ENCODE data around the gene MORN1. TPM values are rescaled to one million over a fixed set of nuclear protein-coding genes. Genes with fewer than 3 reads are reported as not detected.

MORN1 gene
- total and polyA plus RNA-seq, 11 donors: 2.2 to 8.2 (median 3.8) TPM

GRCh38 chr1:2295526-2295925 lies 95.8 kb downstream of the MORN1 start:
- peaks cover 17 to 96% (median 76%) of the 10 kb centered on the region in 12 donors for H3K4me1 ChIP-seq
- no peak overlapping the region for H3K4me3 ChIP-seq
- no peak for DNase-seq
- H3K9me3 ChIP-seq: no peaks in the 10 kb centered on the region
- H3K27me3 ChIP-seq: no peaks in the 10 kb centered on the region
- TF ChIP-seq, protein P1, sequence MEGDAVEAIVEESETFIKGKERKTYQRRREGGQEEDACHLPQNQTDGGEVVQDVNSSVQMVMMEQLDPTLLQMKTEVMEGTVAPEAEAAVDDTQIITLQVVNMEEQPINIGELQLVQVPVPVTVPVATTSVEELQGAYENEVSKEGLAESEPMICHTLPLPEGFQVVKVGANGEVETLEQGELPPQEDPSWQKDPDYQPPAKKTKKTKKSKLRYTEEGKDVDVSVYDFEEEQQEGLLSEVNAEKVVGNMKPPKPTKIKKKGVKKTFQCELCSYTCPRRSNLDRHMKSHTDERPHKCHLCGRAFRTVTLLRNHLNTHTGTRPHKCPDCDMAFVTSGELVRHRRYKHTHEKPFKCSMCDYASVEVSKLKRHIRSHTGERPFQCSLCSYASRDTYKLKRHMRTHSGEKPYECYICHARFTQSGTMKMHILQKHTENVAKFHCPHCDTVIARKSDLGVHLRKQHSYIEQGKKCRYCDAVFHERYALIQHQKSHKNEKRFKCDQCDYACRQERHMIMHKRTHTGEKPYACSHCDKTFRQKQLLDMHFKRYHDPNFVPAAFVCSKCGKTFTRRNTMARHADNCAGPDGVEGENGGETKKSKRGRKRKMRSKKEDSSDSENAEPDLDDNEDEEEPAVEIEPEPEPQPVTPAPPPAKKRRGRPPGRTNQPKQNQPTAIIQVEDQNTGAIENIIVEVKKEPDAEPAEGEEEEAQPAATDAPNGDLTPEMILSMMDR (IDR thresholded peaks at IDR 0.05): no peak
- no peak for TF ChIP-seq POLR2A (IDR thresholded peaks at IDR 0.05)
- intact Hi-C loops (cut with DNase I): loop anchor here in 2 of 10 donors (5.0 to 10.0 kb wide), 2 partner anchors 51 to 53 kb away; no protein-coding TSS in a partner anchor
- no peak overlapping the region for H3K27ac ChIP-seq
- peaks cover 0 to 11% (median 0%) of the 10 kb centered on the region in 9 donors for H3K36me3 ChIP-seq
- 91 to 93% (median 92%) methylated on average over 13 of the region's 13 CpGs for WGBS, 4 donors
- ATAC-seq: no peak

DNA sequence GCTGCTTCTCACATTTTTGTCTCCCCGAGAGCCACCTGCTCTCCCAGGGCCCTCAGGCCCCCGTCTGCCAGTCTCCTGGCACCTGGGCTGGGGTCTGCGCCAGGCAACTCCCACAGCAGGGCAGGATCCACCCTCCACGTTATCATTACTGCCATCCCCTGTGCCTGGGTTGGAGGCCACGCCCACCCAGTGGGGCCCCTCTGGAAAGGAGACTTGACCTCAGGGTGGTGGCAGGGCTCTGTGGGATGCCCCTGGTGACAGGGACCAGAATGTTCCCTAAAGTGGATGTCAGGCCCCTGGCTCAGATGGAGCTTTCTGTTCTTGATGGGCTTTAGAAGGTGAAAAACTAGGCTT lies 96.7 kb downstream of the MORN1 start:
- 78 to 87% (median 80%) methylated on average over 5 of the region's 5 CpGs for WGBS, 4 donors
- intact Hi-C loops (cut with DNase I): loop anchor here in 3 of 10 donors (5.0 to 10.0 kb wide), 3 partner anchors 50 to 62 kb away; no protein-coding TSS in a partner anchor
- Histone ChIP-seq H3K4me1 (peaks cover 17 to 96% (median 76%) of the 10 kb centered on the region in 12 donors), H3K36me3 (peaks cover 0 to 11% (median 0%) of the 10 kb centered on the region in 9 donors), H3K27ac (peak overlapping the region in 3 of 12 donors; percentile 3 to 46 (median 24)), H3K27me3 (no peaks in the 10 kb centered on the region), H3K4me3 (no peak overlapping the region), H3K9me3 (no peaks in the 10 kb centered on the region)
- DNase-seq (no peak), ATAC-seq (no peak)
- TF ChIP-seq, protein P1 (IDR thresholded peaks at IDR 0.05): no peak
- no peak for TF ChIP-seq POLR2A (IDR thresholded peaks at IDR 0.05)

GRCh38 chr1:2294033-2294724 lies 97.2 kb downstream of the MORN1 start:
- H3K9me3 ChIP-seq: no peaks in the 10 kb centered on the region
- ATAC-seq (no peak), DNase-seq (no peak)
- H3K27me3 ChIP-seq: no peaks in the 10 kb centered on the region
- intact Hi-C loops (cut with DNase I): loop anchor here in 2 of 10 donors (5.0 to 10.0 kb wide), 2 partner anchors 49 to 62 kb away; no protein-coding TSS in a partner anchor
- peak overlapping the region in 4 of 12 donors; percentile 3 to 46 (median 30) for H3K27ac ChIP-seq
- TF ChIP-seq, protein P1 (IDR thresholded peaks at IDR 0.05): no peak
- TF ChIP-seq POLR2A (IDR thresholded peaks at IDR 0.05): no peak
- H3K4me1 ChIP-seq: peaks cover 14 to 96% (median 75%) of the 10 kb centered on the region in 12 donors
- peaks cover 0 to 11% (median 0%) of the 10 kb centered on the region in 9 donors for H3K36me3 ChIP-seq
- WGBS, 4 donors: 54 to 69% (median 58%) methylated on average over 23 of the region's 23 CpGs
- H3K4me3 ChIP-seq: no peak overlapping the region

- Histone ChIP-seq H3K4me1 (peaks cover 14 to 96% (median 76%) of the 10 kb centered on the region in 12 donors), H3K27me3 (no peaks in the 10 kb centered on the region), H3K27ac (peak overlapping the region in 2 of 12 donors; percentile 29 to 97), H3K4me3 (no peak overlapping the region), H3K9me3 (no peaks in the 10 kb centered on the region), H3K36me3 (peaks cover 0 to 11% (median 0%) of the 10 kb centered on the region in 9 donors)
- no peak for ATAC-seq
- no peak for DNase-seq
- intact Hi-C loops (cut with DNase I): loop anchor here in 2 of 10 donors (5.0 to 10.0 kb wide), 2 partner anchors 48 to 61 kb away; no protein-coding TSS in a partner anchor
- 85 to 92% (median 91%) methylated on average over 30 of the region's 30 CpGs for WGBS, 4 donors
- no peak for TF ChIP-seq POLR2A (IDR thresholded peaks at IDR 0.05)
- TF ChIP-seq, protein P1 (IDR thresholded peaks at IDR 0.05): no peak
These were observed 98.5 kb downstream of the MORN1 start for GRCh38 chr1:2292725-2293450.
